Measurements from ENCODE around the gene SOCS1.

SOCS1 gene

DNA sequence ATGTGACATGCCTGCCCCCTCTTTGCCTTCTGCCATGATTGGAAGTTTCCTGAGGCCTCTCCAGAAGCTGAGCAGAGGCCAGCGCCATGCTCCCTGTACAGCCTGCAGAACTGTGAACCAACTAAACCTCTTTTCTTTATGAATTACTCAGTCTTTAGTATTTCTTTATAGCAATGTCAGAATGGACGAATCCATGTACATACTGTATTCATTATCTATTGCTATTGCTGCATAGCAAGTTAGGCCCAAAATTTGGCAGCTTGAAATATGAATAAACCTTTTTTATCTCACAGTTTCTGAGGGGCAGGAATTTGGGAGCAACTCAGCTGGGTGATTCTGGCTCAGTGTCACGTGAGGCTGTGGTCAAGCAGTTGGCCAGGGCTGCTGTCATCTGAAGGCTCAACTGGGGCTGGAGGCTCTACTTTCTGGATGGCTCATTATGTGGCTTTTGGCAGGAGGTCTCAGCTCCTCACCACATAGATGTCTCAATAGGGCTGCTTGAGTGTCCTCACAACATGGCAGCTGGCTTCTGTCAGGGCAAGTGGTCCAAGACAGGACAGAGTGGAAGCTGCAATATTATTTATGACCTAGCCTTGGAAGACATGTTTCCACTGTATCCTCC is 40.0 kb downstream of the SOCS1 start:
- no peak overlapping the region for H3K4me3 Mint-ChIP-seq
- peaks cover 5% of the 10 kb centered on the region for H3K9me3 Mint-ChIP-seq
- H3K36me3 Mint-ChIP-seq (ENCODE audit: insufficient read depth) = no peaks in the 10 kb centered on the region
- peaks cover 10% of the 10 kb centered on the region for H3K27me3 Mint-ChIP-seq
- ATAC-seq (replicated peaks; ENCODE audit: extremely low read depth, poor library complexity, severe bottlenecking) (no peak), DNase-seq (ENCODE audit: low spot score in 2 of 2) (no peak)
- no peak overlapping the region for H3K27ac Mint-ChIP-seq (ENCODE audit: low read depth)
- H3K4me1 Mint-ChIP-seq = no peaks in the 10 kb centered on the region

DNA sequence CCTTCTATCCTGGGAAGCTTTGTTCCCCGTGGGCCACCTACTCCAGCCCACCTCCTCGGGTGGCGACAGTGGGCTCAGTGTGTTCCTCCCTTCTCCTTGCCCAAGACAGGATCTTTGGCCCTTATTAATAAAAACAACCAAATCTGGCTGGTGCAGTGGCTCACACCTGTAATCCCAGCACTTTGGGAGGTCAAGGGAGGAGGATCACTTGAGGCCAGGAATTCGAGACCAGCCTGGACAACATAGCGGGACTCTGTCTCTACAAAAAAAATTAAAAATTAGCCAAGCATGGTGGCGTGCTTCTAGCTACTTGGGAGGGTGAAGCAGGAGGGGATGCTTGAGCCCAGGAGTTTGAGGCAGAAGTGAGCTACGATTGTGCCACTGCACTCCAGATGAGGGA is 42.2 kb downstream of the SOCS1 start:
- Mint-ChIP-seq H3K4me3 (no peak overlapping the region), H3K4me1 (no peaks in the 10 kb centered on the region), H3K27ac (ENCODE audit: low read depth) (no peak overlapping the region), H3K36me3 (ENCODE audit: insufficient read depth) (no peaks in the 10 kb centered on the region), H3K27me3 (peaks cover 13% of the 10 kb centered on the region), H3K9me3 (peaks cover 5% of the 10 kb centered on the region)
- ATAC-seq (replicated peaks; ENCODE audit: extremely low read depth, poor library complexity, severe bottlenecking) (no peak), DNase-seq (ENCODE audit: low spot score in 2 of 2) (no peak)

DNA sequence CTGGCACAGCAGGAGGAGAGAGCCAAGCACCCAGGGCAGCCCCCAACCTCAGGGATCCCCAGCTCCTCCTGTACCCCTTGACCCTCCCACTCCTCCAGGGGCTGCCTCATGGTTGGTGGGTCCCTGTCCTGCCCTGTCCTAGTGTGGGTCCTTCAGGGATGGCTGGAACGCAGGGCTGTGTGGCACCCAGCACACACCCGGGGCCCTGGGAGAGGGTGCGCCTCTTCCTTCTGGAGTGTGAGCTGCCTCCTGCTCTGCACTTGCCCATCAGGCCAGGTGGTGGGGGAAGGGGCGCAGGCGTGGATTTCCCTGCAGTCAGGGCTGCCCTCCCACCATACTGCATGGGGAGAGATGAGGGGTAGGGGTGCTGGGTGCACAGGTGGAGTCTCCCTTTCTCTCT is 42.6 kb downstream of the SOCS1 start:
- ATAC-seq (replicated peaks; ENCODE audit: extremely low read depth, poor library complexity, severe bottlenecking) (no peak), DNase-seq (ENCODE audit: low spot score in 2 of 2) (no peak)
- H3K9me3 Mint-ChIP-seq = peaks cover 5% of the 10 kb centered on the region
- no peaks in the 10 kb centered on the region for H3K36me3 Mint-ChIP-seq (ENCODE audit: insufficient read depth)
- peaks cover 13% of the 10 kb centered on the region for H3K27me3 Mint-ChIP-seq
- no peak overlapping the region for H3K27ac Mint-ChIP-seq (ENCODE audit: low read depth)
- H3K4me1 Mint-ChIP-seq = no peaks in the 10 kb centered on the region
- no peak overlapping the region for H3K4me3 Mint-ChIP-seq

DNA sequence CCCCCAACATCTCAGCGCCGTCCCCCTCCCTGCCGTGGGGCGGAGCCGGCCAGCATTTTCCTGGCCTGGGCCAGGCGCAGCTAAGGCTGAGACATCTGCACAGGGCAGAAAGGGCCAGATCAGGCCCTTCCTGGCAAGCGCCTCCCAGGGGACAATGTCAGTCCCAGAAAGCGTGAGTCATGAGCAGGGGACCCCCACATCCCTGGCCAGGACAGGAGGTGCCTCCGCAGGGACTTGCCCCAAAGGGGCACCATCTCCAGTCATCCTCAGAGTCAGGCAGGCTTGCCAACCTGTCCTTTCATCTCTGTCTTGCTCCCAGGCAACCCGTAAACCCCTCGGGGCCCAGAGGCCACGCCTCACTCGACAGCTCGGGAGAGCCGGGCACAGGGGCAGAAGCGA is 43.2 kb downstream of the SOCS1 start:
- H3K27me3 Mint-ChIP-seq = peaks cover 13% of the 10 kb centered on the region
- no peak for ATAC-seq (replicated peaks; ENCODE audit: extremely low read depth, poor library complexity, severe bottlenecking)
- H3K27ac Mint-ChIP-seq (ENCODE audit: low read depth) = no peak overlapping the region
- no peak overlapping the region for H3K4me3 Mint-ChIP-seq
- H3K9me3 Mint-ChIP-seq = peaks cover 5% of the 10 kb centered on the region
- no peak for DNase-seq (ENCODE audit: low spot score in 2 of 2)
- H3K36me3 Mint-ChIP-seq (ENCODE audit: insufficient read depth) = no peaks in the 10 kb centered on the region
- H3K4me1 Mint-ChIP-seq = no peaks in the 10 kb centered on the region

DNA sequence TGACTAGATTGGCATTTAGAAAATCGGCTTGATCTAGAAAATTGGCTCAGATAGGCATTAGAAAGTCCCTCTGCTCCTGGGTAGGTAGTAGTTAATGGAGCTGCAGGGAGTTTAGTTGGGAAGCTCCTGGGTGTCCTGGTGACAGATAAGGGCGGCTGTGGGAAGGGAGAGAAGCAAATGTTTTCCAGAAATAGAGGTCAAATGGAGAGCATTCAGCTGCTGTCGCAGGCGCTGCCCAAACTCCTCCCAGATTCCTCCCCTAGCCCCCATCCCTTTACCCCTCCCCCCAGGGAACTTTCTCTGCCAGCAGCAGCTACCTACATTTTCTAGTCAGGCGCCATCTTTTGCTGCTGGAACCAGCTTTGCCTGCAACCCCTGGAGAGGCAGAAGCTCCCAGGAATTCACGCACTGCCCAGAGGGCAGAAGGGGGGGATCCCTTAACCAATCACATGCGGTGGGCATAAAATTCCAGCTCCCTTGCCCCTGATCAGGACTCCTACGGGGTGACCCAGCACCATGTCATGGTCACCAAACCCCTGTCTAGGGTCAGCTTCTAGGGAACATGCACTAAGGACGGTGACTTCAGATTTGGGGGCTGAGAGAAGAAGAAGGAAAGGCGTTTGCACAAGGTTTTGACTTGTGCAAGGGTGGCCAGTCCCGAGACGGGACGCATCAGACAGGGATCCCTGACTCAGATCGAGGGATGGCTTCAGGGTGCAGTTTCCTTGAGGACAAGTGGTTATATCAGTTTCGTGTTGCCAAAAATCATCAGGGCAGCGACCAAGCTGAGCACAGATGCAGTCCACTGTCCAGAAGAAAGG is 43.8 kb downstream of the SOCS1 start:
- Mint-ChIP-seq H3K27ac (ENCODE audit: low read depth) (no peak overlapping the region), H3K9me3 (peaks cover 5% of the 10 kb centered on the region), H3K4me3 (no peak overlapping the region), H3K4me1 (peaks cover 3% of the 10 kb centered on the region), H3K27me3 (peaks cover 13% of the 10 kb centered on the region), H3K36me3 (ENCODE audit: insufficient read depth) (peaks cover 1% of the 10 kb centered on the region)
- ATAC-seq (replicated peaks; ENCODE audit: extremely low read depth, poor library complexity, severe bottlenecking) (no peak), DNase-seq (ENCODE audit: low spot score in 2 of 2) (no peak)

DNA sequence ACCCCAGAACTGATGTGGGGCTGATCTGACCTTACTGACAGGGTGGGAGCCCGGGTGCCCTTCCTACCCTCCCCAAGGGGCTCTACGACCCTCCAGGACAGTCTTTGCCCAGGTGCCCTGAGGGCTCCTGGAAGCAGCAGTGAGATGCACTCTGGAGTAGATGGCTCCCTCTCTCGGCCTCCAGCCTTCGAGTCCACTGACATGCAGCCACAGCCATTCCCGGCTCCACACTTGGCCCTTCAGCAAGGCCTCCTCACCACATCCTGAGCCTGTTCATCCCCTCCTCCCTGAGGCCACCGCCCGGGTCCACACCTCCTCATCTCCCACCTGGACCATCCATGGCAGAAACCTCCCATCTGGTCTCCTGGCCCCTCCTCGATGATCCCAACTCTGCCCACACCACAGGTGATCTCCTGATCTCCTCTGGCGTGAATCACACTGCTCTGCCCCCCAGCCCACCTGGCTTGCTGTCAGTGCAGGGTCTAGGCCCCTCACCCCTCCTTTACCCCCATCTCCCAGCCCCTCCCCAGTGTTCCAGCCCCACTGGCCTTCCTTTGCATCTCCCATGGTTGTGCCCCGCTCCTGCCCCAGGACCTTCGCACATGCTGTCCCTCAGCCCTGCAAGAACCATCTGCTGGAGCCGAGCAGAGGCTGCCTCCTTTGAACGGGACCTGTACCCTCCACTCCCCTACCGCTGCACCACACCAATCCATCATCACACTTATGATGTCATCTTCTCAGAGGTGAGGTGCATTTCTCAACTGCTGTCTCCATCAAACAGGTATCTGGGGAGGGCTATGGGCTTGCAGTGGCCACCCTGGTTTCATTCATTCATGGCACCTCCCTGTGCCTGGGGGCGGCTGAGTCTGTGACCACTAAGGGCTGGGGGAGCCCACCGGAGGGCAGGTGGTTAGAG is 44.7 kb downstream of the SOCS1 start:
- H3K9me3 Mint-ChIP-seq = peaks cover 5% of the 10 kb centered on the region
- ATAC-seq (replicated peaks; ENCODE audit: extremely low read depth, poor library complexity, severe bottlenecking) (no peak), DNase-seq (ENCODE audit: low spot score in 2 of 2) (no peak)
- H3K4me3 Mint-ChIP-seq = no peak overlapping the region
- peaks cover 13% of the 10 kb centered on the region for H3K27me3 Mint-ChIP-seq
- H3K36me3 Mint-ChIP-seq (ENCODE audit: insufficient read depth) = peaks cover 1% of the 10 kb centered on the region
- no peak overlapping the region for H3K27ac Mint-ChIP-seq (ENCODE audit: low read depth)
- H3K4me1 Mint-ChIP-seq = peaks cover 12% of the 10 kb centered on the region

DNA sequence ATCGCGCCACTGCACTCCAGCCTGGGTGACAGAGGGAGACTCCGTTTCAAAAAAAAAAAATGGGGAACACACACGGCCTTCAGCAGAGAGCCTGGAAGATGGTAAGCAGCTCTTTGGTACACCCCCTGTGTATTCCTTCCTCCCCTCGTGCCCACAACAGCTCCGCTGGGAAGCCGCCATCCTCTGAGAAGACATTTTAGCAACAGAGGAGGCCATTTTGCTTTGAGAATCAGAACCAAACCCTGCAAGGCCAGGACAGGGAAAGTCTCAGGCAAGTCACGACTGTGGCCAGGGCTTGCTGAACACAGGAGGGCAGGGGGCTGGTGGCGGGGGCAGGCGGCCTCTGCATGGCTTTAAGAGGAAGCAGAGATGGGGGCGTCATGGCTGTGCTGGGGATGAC is 45.7 kb downstream of the SOCS1 start:
- Mint-ChIP-seq H3K9me3 (no peaks in the 10 kb centered on the region), H3K27me3 (peaks cover 13% of the 10 kb centered on the region), H3K4me1 (peaks cover 13% of the 10 kb centered on the region), H3K36me3 (ENCODE audit: insufficient read depth) (peaks cover 1% of the 10 kb centered on the region), H3K4me3 (no peak overlapping the region), H3K27ac (ENCODE audit: low read depth) (no peak overlapping the region)
- DNase-seq (ENCODE audit: low spot score in 2 of 2) = no peak
- no peak for ATAC-seq (replicated peaks; ENCODE audit: extremely low read depth, poor library complexity, severe bottlenecking)

DNA sequence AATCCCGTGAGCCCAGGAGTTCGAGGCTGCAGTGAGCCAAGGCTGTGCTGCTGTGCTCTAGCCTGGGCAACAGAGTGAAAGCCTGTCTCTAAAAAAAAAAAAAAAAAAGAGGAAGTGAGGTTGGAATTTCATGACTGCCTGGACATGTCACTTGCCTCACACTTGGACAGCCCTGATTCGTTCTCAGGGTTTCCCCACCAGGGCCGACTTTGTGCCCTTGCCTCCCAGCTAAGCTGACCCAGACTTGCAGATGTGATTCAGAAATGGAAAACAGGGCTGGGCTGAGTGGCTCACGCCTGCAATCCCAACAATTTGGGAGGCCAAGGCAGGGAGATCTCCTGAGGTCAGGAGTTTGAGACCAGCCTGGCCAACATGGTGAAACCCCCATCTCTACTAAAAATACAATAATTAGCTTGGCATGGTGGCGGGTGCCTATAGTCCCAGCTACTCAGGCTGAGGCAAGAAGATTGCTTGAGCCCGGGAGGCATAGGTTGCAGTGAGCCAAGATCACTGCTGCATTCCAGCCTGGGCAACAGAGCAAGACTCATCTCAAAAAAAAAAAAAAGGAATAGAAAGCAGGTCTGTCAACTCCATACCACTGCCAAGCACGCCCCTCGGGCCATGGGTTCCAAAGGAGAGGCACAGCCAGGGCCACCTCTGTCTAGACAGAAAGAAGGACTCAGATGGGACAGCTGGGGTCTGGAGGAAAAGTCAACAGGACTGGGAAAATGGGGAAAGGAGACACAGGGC is 46.9 kb downstream of the SOCS1 start:
- H3K36me3 Mint-ChIP-seq (ENCODE audit: insufficient read depth) = peaks cover 1% of the 10 kb centered on the region
- peaks cover 13% of the 10 kb centered on the region for H3K27me3 Mint-ChIP-seq
- no peaks in the 10 kb centered on the region for H3K9me3 Mint-ChIP-seq
- H3K27ac Mint-ChIP-seq (ENCODE audit: low read depth) = no peak overlapping the region
- H3K4me1 Mint-ChIP-seq = peaks cover 13% of the 10 kb centered on the region
- no peak overlapping the region for H3K4me3 Mint-ChIP-seq
- no peak for DNase-seq (ENCODE audit: low spot score in 2 of 2)
- ATAC-seq (replicated peaks; ENCODE audit: extremely low read depth, poor library complexity, severe bottlenecking) = no peak

DNA sequence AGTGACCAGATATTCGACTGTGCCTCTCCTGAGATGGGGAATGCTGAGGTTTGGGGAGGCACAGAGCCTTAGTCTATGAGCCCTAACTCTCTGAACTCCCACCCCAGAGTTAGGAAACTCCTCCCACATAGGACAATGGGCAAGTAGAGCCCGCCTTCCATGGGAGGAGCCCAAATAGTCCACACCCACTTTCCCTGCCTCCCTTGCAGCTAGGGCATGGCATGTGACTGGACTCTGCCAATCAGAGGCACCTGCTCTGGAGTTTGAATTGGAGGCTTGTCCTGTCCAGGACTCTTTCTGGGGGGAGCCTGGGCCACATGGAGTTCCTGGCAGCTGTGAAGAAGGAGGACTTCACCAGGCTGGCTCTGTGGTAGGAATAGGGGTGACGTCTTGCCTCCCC is 48.4 kb downstream of the SOCS1 start:
- Mint-ChIP-seq H3K27me3 (peaks cover 13% of the 10 kb centered on the region), H3K27ac (ENCODE audit: low read depth) (no peak overlapping the region), H3K9me3 (no peaks in the 10 kb centered on the region), H3K4me3 (no peak overlapping the region), H3K4me1 (peaks cover 13% of the 10 kb centered on the region), H3K36me3 (ENCODE audit: insufficient read depth) (peaks cover 1% of the 10 kb centered on the region)
- ATAC-seq (replicated peaks; ENCODE audit: extremely low read depth, poor library complexity, severe bottlenecking) (no peak), DNase-seq (ENCODE audit: low spot score in 2 of 2) (no peak)

DNA sequence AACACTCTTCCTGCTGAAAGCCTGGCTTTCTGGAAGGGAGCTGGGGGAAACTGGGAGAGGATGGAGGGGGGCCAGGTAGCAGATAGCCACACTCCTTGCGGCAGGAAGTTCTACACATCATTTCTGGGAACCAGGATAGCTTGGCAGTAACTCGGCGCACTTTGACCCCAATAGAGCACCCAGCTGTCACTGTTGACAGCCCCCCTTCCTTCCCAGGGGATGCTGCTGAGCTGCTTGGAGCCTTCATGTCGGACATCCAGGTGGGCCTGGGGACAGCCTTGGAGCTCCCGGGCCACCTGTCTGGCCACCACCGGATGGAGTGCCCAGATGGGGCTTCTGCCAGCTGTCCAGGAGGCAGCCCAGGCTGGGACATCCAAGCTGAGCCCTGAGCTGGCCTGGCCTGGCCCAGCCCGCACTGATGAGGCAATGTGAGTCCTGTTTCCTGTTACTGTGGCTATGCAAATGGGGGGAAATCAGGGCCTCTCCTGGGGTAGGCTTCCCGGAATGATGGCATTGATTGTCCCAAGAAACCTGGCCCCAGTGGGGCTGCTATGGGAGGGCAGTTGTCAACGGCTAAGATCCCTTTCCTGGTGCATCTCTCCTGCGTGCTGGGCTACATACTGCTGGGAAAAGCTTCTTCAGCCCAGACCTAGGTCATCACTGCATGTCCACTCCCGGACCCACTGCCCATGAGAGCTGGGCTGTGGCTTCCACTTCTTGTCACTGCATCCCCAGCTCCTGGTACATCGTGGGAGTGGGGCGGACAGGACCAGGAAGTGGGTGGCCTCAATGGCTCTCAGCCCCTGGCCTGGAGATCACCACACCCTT is 50.0 kb downstream of the SOCS1 start:
- ATAC-seq (replicated peaks; ENCODE audit: extremely low read depth, poor library complexity, severe bottlenecking) = no peak
- Mint-ChIP-seq H3K9me3 (no peaks in the 10 kb centered on the region), H3K27me3 (peaks cover 14% of the 10 kb centered on the region), H3K4me3 (no peak overlapping the region), H3K27ac (ENCODE audit: low read depth) (peak overlapping the region; percentile 90), H3K4me1 (peaks cover 13% of the 10 kb centered on the region), H3K36me3 (ENCODE audit: insufficient read depth) (peaks cover 1% of the 10 kb centered on the region)
- DNase-seq (ENCODE audit: low spot score in 2 of 2) = no peak

DNA sequence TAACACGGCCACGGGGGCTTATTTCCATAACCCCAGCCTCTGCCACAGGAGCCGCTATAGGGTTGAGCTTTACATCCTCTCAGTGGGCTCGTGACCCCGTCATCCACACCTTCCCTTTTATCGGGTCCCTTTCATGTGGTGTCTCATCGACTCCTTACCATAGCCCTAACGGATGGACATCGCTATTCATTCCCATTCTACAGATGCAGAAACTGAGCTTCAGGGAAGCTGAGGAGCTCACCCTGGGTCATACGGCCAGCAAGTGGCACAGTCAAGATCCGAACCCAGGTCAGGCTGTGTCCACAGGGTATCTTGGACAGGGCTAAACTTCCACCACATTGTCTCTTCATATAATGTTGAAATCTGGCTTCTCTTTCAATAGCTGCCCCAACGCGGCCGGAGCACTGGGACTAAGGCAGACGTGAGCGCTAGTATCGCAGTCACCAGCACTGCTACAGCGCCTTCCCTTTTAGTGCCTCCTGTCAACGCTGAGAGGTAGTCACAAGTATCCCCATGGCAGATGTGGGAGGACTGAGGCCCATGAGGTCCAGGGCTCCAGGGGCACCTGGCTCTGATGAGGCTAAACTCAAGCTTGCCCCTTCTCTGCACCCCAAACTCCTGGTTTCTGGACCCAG is 50.8 kb downstream of the SOCS1 start:
- Mint-ChIP-seq H3K4me1 (peaks cover 13% of the 10 kb centered on the region), H3K27me3 (peaks cover 16% of the 10 kb centered on the region), H3K4me3 (no peak overlapping the region), H3K27ac (ENCODE audit: low read depth) (no peak overlapping the region), H3K36me3 (ENCODE audit: insufficient read depth) (peaks cover 1% of the 10 kb centered on the region), H3K9me3 (no peaks in the 10 kb centered on the region)
- ATAC-seq (replicated peaks; ENCODE audit: extremely low read depth, poor library complexity, severe bottlenecking) (no peak), DNase-seq (ENCODE audit: low spot score in 2 of 2) (no peak)

Data from central memory CD8-positive, alpha-beta T cell (primary cell).